KG1 (cell line): ENCODE data around the gene NBPF4.
"Not testable (repeated sequence)": the region's sequence is repeated elsewhere in the genome, so short reads cannot be mapped to it uniquely, and the experiment has no call there.

Experiments
- DNase-seq: peaks from one replicate; lab custom pipeline; 2025; lab: John Stamatoyannopoulos, UW

The NBPF4 gene, protein sequence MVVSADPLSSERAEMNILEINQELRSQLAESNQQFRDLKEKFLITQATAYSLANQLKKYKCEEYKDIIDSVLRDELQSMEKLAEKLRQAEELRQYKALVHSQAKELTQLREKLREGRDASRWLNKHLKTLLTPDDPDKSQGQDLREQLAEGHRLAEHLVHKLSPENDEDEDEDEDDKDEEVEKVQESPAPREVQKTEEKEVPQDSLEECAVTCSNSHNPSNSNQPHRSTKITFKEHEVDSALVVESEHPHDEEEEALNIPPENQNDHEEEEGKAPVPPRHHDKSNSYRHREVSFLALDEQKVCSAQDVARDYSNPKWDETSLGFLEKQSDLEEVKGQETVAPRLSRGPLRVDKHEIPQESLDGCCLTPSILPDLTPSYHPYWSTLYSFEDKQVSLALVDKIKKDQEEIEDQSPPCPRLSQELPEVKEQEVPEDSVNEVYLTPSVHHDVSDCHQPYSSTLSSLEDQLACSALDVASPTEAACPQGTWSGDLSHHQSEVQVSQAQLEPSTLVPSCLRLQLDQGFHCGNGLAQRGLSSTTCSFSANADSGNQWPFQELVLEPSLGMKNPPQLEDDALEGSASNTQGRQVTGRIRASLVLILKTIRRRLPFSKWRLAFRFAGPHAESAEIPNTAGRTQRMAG

DNA sequence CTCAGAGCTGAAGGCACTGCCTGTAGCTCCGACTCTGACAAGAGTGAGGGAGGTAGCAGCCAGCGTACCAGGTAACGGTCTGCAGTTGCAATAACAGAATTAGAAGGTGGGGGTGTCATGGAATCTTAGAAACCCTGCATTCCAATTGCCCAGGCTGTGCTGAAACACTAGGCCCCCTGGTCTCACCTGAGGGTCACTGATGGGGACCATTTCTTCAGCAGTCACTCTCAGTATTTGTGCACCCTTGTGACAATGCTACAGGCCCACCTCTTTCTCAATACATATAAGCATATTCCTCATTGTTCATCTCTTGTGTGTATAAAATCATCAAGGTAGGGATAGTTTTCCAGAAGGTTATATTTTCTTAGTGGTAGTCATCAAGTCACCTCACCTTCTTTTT, at the start of gene NBPF4:
TSS of gene NBPF4 (minus strand) at position 101 of the 400 bp plus-strand sequence. CDS start 315 bp downstream, outside the sequence.
- DNase-seq = not testable (repeated sequence)

DNA sequence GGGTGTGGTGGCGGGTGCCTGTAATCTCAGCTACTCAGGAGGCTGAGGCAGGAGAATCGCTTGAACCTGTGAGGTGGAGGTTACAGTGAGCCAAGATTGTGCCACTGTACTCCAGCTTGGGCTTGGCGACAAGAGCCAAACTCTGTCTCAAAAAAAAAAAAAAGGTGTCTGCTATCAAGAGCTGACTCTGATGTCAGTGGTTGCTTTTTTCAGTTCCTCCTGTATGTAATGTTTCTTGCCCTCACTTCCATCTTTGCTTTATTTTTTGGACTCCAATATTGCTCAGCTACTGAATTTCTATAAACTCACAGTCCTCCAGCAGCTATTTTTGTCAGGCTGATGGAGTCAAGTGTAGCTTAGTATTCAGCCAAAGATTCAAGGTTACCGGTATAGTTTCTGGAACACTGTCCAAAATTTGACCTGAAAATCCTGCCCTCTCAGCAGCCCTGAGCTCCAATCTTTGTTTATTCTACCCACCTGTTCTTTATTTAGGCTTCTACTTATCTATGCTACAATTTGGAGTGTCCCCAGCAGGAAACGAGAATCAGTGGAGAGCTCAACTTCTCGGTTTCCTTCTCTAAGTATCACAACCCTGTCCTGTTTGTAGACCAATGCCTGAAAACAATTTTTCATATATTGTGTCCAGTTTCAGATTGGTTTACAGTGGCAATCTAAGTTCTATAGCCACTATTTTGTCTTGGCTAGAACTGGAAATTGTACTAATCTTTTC, 38.8 kb upstream of the NBPF4 start:
- not testable (repeated sequence) for DNase-seq

DNA sequence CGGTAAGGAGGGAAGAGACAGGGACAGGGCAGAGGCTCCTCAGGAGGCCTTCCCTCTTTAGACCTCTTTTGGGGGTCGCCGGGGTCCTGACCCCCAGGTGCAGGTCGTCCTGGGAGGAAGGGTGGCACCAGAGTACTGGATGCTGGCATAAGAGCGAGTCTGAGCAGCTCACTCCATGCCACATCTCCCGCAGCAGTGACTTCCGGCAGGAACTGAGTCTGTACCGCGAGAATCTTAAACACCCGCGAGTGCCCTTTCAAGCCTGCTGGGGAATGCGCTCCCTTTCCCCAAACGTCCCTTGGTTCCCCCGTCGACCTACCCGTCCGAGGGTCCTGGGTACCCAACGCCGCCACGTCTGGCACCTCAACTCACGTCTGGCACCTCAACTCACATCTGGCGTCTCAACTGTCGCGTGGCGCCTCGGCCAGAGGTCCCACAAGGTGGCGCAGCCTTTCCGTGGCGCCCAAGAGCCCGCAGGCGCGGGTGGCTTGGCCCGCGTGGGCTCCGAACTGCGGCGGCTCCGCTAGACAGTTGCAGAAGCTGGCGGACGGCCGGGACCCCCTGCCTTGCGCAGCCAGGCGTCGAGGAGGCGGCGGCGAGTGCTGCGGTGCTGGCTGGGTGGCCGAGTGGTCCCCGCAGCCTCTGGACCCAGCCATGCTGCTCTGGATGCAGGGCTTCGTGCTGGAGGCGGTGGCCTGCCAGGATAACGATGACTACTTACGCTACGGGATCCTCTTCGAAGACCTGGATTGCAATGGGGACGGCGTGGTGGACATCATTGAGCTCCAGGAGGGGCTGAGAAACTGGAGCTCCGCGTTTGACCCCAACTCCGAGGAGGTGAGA, 28.8 kb upstream of the NBPF4 start:
- DNase-seq = not testable (repeated sequence)

DNA sequence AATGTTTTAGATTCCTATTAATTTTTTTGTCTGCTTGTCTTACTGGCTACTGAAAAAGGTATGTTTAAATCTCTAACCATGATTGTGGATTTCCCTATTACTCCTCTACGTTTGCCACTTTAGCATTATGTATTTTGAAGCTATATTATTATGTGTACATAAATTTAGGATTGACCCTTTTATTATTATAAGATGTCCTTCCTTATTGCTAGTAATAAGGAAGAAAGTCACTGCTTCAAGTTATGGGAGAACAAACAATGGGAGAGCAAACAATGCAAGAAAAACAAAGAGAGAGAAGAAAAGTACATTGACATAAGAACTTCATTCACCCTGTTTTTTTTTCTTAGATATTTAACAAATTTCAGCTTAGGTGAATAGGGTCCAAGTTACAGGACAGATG, 23.2 kb upstream of the NBPF4 start:
- not testable (repeated sequence) for DNase-seq

DNA sequence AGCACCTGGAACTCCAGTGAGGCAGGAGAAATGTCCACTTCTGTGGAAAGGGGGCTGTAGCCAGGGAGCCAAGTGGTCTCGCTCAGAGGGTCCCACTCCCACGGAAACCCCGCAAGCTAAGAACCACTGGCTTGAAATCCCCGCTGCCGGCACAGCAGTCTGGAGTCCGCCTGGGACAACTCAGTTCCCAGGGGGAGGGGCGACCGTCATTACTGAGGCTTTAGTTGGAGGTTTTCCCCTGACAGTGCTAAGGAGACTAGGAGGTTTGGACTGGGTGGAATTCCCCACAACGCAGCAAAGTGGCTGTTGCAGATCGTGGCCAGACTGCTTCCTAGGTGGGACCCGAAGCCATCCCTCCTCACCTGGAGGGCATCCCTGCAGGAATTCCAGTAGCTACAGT, 18.1 kb upstream of the NBPF4 start:
- DNase-seq = not testable (repeated sequence)

DNA sequence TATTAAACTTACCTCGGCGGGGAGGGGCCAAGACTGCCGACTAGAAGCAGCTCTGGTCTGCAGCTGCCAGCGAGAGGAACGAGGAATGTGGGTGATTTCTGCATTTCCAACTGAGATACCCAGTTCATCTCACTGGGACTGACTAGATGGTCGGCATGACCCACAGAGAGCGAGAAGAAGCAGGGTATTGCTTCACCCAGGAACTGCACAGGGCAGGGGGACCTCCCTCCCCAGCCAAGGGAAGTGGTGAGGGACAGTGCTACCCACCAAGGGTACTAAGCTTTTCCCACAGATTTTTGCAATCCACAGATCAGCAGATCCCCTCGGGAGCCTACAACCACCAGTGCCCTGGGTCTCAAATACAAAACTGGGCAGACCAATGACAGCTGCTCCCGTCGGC, 17.6 kb upstream of the NBPF4 start:
- DNase-seq = not testable (repeated sequence)

DNA sequence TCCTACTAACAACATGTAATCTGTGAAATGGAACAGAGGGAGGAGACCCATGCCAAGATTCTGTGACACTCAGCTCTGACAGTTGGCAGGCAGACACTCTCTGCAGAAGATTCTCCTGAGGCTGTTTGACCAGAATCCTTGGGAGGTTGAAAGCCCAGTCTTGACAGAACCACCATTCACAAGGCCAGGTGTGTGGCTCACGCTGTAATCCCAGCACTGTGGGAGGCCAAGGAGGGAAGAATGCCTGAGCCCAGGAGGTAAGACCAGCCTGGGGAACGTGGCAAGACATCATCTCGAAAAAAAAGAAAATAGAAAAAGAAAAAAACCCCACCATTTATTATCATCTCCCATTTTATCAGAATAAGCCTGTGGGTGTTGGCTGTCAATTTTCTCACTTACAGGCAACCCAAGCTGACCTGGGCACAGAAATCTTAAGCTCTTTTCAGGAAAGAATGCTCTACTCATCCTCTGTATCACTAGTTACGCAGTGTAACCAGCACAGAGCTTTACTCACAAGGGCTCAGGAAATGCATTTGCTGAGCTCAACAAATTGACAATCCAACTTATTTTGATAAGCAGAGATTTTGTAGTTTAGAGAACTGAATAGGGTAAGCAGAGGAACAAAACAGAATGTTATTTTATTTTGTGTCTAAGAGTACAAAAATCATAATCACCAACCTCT, 16.8 kb upstream of the NBPF4 start:
- DNase-seq = not testable (repeated sequence)

DNA sequence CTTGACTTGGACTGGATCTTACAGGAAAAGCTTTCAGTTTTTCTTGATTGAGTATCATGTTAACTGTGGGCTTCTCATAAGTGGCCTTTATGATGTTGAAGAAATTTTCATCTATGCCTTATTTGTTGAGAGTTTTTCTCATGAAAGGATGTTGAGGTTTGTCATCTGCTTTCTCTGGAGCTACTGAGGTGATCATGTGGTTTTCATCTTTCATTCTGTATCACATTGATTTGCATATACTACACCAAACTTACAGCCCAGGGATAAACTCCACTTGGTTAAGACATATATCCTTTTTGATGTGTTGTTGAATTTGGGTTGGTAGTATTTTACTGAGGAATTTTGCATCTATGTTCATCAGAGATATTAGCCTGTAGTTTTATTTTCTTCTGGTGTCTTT, 11.6 kb upstream of the NBPF4 start:
- not testable (repeated sequence) for DNase-seq

DNA sequence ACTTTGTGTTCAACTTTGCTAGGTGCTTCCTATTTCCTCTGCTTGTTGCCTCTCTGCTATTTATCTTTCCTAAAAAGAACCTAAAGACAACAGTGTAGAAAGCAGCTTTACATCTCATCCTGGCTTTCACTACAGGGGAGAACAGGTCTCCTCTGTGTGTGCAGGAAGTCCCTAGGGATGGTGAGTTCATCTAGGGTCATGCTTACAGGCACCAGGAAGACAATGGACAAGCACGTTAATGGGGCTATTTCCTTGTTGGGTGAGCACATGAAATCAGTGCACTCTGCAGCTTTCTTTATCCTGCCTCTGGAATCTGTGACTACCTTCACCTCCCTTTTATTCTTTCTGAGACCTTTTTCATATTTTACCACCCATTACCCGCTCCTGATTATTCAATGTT, 4.5 kb downstream of the NBPF4 start:
- not testable (repeated sequence) for DNase-seq

DNA sequence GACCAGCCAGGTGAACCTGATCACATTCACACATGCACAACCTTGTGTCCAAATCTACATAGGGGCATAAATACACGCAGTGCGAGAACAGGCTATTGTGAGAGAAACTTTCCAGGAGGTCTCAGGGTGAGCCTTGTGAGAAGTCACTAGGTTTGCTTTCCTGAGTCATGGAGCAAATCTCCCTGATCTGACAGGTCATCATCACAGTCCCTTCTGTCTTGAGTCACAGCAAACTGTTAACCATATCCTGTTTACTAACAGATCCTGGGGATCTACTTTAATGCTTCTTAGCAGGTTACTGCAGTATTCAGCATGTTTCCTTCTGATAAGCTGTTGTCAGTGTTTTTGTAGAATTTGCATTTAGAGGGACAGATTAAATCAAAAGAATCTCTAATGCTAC, 8.6 kb downstream of the NBPF4 start:
- not testable (repeated sequence) for DNase-seq

DNA sequence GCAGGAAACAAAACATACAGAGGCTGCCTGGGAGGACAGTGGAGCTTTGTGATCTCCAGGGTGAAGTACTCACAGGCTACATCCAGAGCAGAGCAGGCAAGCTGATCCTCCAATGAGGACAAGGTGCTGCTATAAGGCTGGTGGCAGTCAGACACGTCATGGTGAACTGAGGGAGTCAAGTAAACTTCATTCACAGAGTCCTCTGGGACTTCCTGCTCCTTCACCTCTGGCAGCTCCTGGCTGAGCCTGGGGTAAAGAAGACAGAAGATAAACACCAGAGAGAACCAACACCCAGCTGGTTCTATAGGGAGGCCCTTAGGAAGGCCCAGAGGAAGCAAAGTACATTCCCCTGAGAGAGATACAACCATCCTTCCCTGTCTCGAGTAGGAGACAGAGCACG, 11.7 kb downstream of the NBPF4 start:
- not testable (repeated sequence) for DNase-seq

DNA sequence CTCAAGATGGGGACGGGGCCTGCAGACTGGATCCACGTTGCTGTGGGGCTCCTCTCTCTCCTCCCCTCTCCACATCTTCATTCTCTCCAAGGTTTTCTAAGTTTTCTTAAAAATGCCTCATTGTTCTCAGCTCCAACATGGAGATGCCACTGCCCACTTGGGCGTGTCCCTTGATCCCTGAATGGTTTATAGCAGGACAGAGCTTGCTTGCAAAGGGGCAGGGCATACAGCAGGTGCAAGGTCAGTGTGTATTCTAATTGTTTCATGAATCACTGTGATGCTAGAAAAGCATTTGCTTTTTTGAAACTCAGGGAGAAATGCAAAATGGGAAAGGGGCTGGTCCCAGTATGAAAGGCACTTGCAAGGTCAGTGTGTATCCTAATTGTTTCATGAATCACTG, 13.9 kb downstream of the NBPF4 start:
- DNase-seq = not testable (repeated sequence)

DNA sequence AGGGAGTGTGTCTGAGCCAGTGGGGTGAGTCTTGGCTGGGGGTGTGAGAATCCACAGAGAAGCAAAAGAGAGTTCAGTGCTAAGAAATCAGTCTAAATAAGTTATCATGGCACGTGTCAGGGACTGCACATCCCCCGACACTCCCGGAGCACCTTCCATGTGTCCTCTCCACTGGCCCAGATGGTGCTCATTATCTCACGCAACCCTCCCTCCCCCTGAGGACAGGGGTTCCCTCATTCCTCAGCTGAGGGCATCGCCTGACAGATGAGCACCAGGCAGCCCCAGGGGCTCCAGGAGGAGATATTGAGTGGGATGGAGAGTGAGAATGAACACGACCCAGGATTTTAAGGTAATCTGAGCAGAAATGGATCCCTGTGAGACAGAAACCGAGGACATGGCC, 16.1 kb downstream of the NBPF4 start:
- not testable (repeated sequence) for DNase-seq

DNA sequence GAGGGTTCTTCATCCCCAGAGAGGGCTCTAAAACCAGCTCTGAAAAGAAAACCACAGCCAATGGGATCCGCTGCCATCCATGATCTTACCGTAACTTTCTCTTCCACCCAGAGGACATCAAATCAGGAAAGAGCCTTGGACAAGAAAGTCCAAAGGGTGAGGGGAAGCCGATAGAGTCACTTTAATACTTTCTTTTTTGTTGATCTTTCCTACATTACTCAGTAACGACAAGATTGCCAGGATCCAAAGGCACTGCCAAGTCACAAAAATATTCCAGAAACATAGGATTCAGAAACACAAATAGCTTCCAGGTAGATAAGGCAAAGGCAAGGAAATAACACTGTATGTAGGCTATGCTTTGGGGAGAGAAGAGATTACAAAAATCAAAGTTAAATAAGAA, 17.0 kb downstream of the NBPF4 start:
- not testable (repeated sequence) for DNase-seq

DNA sequence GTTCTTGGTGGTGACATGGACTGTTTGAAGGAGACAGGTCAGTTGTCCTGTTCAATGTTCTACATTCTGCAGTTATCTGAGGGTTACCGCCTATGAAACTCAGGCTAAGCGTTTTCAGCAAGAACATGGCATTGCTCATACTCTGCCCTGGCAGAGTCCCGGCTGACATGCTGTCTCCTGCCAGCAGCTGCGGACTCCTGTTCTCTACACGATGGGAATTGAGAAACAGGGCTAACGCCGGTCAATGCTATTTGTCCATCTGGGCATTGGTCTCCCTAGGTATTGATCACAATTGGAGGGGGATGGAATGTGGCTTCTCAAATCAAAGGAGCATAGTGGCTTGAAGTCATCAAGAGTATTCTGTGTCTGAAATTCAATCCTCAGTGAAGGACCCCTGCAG, 20.6 kb downstream of the NBPF4 start:
- not testable (repeated sequence) for DNase-seq

DNA sequence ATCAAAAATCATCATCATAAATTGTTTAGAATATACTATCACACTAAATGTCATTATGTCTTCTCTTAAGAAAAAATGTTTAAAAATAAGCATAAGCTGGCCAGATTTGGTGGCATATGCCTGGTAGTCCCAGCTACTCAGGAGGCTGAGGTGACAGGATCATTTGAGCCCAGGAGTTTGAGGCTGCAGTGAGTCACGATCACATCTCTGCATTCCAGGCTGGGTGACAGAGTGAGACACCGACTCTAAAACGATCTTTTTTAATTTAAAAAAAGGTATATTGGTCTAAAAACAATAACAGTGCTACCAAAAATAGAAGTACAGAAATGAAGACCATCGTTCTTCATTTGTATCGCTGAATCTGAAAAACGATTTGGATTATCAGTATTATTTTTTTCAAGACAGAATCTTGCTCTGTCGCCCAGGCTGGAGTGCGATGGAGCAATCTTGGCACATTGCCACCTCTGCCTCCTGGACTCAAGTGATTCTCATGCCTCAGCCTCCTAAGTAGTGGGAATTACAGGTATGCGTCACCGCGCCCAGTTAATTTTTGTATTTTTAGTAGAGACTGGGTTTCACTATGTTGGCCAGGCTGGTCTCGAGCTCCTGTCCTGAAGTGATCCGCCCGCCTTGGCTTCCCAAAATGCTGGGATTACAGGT, 26.2 kb downstream of the NBPF4 start:
- not testable (repeated sequence) for DNase-seq

DNA sequence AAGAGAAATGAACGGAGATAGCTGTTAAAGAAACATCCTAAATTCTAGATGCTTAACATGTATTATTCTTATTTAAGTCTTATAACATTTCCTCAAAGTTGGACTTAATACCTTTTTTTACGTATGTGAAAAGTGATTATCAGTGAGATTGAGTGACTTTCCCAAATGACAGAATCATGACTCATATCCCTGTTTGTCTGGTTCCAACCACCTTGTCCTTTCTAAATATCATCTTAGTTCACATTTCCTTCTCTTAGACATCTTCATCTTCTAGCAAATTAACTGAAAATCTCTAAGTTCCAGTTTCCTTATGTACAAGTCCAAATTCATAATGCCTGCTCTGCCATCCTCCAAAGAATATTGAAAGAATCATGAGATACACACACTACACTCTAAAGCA, 26.9 kb downstream of the NBPF4 start:
- DNase-seq = not testable (repeated sequence)

DNA sequence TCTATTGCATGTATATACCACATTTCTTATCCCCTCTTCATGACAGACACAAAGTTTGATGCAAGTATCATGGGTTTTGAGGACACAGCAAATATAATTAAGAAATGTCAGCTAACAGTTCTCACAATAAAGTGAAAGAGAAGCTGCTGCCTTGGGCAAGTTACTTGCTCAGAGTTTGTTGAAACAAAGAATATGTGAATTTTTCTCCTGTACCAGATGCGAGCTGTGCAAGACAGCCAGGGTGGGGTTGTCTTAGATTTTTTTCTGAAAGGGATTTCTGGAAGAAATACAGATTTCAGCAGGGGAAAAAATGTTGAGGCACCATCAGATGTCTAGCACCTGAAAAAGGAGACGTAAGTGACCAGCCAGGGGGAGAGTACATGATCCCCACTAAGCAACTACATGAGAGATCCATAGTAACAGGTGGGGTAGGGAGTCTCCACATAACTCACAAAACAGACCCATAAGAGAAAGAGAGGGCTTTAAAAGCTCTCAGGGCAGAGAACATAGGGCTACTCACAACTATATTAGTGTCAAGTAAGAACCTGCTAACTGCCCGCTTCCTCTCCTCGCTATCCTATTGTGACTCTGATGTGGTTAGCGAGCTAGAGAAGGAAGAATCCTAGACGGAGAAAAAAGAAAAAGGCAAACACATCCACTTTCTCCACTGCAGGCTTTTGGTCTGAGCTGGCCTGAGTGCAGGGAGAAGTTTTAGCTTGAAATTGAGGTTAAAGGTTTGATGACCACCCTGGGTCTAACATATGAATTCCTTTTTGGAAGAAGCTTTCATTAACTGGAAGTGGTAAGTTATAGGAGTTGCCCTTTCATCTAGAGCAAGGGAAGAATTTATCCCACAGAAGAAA, 27.6 kb downstream of the NBPF4 start:
- not testable (repeated sequence) for DNase-seq

DNA sequence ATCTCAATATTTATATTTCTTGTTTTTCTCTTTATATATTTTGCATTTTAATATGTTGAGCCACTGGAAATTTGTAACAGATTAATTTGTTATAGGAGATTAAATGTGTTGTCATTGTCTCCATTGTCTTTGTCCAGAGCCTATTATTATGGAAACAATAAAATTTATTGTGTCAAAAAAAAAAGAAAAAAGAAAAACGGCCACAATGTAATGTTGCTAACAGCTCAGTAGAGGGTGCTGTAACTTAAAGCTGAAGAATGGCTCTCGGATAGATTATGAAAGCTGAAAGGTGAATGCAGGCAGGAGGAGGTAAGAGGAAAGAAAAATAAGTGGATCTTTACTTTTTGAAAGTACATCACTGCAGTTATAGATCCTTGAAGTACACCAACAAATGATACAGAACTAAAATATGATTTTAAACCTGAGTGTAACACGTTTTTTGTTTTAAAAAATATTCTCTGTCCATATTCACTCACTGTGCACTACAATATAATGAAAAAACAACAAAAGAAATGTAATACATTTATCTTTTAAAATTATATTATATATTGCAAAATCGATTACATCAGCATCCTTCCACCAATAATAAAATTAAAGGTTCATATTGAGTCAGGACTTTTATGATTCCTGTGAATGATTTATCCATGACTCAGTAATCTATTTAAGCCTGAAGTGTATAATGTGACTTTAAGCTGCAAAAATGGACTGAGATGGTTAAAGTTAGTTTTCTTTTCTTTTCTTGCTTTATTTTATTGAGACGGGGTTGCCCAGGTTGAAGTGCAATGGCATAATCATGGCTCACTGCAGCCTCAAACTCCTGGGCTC, 29.0 kb downstream of the NBPF4 start:
- peak; percentile 36 for DNase-seq
